Left ventricle myocardium inferior (tissue), 1 donor: ENCODE measurements around the gene DAPK1. TPM values are rescaled to one million over a fixed set of nuclear protein-coding genes. Genes with fewer than 3 reads are reported as not detected.

Experiments
- DNase-seq: peaks from one replicate; pipeline ENCODE4 v3.0.0-alpha.2; 2020
- H3K27ac ChIP-seq: fragments of 200-600 bp; replicated peaks from 2 replicates; pipeline ENCODE4 v1.8.0; 2021
- H3K27me3 ChIP-seq: fragments of 200-600 bp; 2 replicates; pipeline ENCODE4 v1.8.0; 2021; ENCODE audit warnings: low read depth
- H3K36me3 ChIP-seq: fragments of 200-600 bp; 2 replicates; pipeline ENCODE4 v1.8.0; 2021
- H3K4me1 ChIP-seq: fragments of 200-600 bp; 2 replicates; pipeline ENCODE4 v1.8.0; 2021
- H3K4me3 ChIP-seq: fragments of 200-600 bp; 2 replicates; pipeline ENCODE4 v1.8.0; 2021; ENCODE audit warnings: mild to moderate bottlenecking, moderate library complexity
- H3K9me3 ChIP-seq: fragments of 200-600 bp; replicated peaks from 2 replicates; pipeline ENCODE4 v1.8.0; 2021
- CTCF ChIP-seq: fragments of 200-600 bp; IDR thresholded peaks from 2 replicates; pipeline ENCODE4 v1.8.0; 2021; ENCODE audit warnings: antibody characterized with exemption, mild to moderate bottlenecking, borderline replicate concordance
- intact Hi-C: fragments of 100-400 bp; cut with micrococcal nuclease; formaldehyde crosslinking; loops from one replicate; pipeline ENCODE4 v1.11.0; 2022
- total RNA-seq: library from RNA; stranded (reverse); fragmentation: NEBNext Ultra II Directional; extraction: Animal tissue kit (Norgen Biotek cat#: 25700); gene quantifications from one replicate; pipeline ENCODE4 v1.2.1, GENCODE V29; 2021
- donor health status: DM: no; HTN: yes; CAD: no; lungs with severe emphysema.

DAPK1 gene
- total RNA-seq, 1 donor from 2014 or later, result 5.5 TPM

GRCh38 chr9:87648606-87649005, 150.9 kb downstream of the DAPK1 start:
- DNase-seq, result no peak
- H3K27ac ChIP-seq, result no peak overlapping the region
- H3K4me3 ChIP-seq, result no peak overlapping the region
- H3K9me3 ChIP-seq, result no peaks in the 10 kb centered on the region
- no peaks in the 10 kb centered on the region for H3K36me3 ChIP-seq
- no peaks in the 10 kb centered on the region for H3K4me1 ChIP-seq
- intact Hi-C loops, result no loop called here
- H3K27me3 ChIP-seq, result no peaks in the 10 kb centered on the region
- TF ChIP-seq CTCF, result no peak

- Histone ChIP-seq H3K4me3 (no peak overlapping the region), H3K4me1 (no peaks in the 10 kb centered on the region), H3K27ac (no peak overlapping the region), H3K27me3 (no peaks in the 10 kb centered on the region), H3K9me3 (no peaks in the 10 kb centered on the region), H3K36me3 (no peaks in the 10 kb centered on the region)
- intact Hi-C loops, result no loop called here
- TF ChIP-seq CTCF, result no peak
- no peak for DNase-seq
Measured at GRCh38 chr9:87650611-87651295, 153.1 kb downstream of the DAPK1 start.

- Histone ChIP-seq H3K27me3 (no peaks in the 10 kb centered on the region), H3K9me3 (no peaks in the 10 kb centered on the region), H3K27ac (no peak overlapping the region), H3K36me3 (no peaks in the 10 kb centered on the region), H3K4me3 (no peak overlapping the region), H3K4me1 (no peaks in the 10 kb centered on the region)
- no peak for TF ChIP-seq CTCF
- DNase-seq, result no peak
- intact Hi-C loops, result no loop called here
Measured at GRCh38 chr9:87651431-87651830, 153.8 kb downstream of the DAPK1 start.

GRCh38 chr9:87653941-87654340, 156.3 kb downstream of the DAPK1 start:
- no peaks in the 10 kb centered on the region for H3K9me3 ChIP-seq
- no peak overlapping the region for H3K4me3 ChIP-seq
- no peaks in the 10 kb centered on the region for H3K36me3 ChIP-seq
- H3K4me1 ChIP-seq, result no peaks in the 10 kb centered on the region
- TF ChIP-seq CTCF, result no peak
- no peak for DNase-seq
- H3K27ac ChIP-seq, result no peak overlapping the region
- intact Hi-C loops, result no loop called here
- no peaks in the 10 kb centered on the region for H3K27me3 ChIP-seq

GRCh38 chr9:87655731-87656130, 158.1 kb downstream of the DAPK1 start:
- DNase-seq, result no peak
- no peaks in the 10 kb centered on the region for H3K9me3 ChIP-seq
- no peak overlapping the region for H3K27ac ChIP-seq

More at GRCh38 chr9:87655731-87656130, 158.1 kb downstream of the DAPK1 start:
- no peak overlapping the region for H3K4me3 ChIP-seq
- no peaks in the 10 kb centered on the region for H3K27me3 ChIP-seq
- no peaks in the 10 kb centered on the region for H3K36me3 ChIP-seq
- TF ChIP-seq CTCF, result no peak
- intact Hi-C loops, result no loop called here
- no peaks in the 10 kb centered on the region for H3K4me1 ChIP-seq
